Neural cell (in vitro differentiated cells): Measurements from ENCODE around the gene TNK2. TPM values are rescaled to one million over a fixed set of nuclear protein-coding genes. Genes with fewer than 3 reads are reported as not detected.

ENCODE experiments used
- H2AFZ ChIP-seq: fragments of 200-600, 300-800 bp; sonication (generic), shearing (Covaris generic); 2 replicates; pipeline ENCODE4 v1.6.0; 2014; ENCODE audit warnings: low read depth, mild to moderate bottlenecking, antibody characterized with exemption, low read length, moderate library complexity
- H3F3A ChIP-seq: fragments of 200-600 bp; shearing (Covaris generic); 2 replicates; pipeline ENCODE4 v1.6.1; 2016; ENCODE audit warnings: mild to moderate bottlenecking, moderate library complexity, mixed read lengths, antibody characterized with exemption, low read length; ENCODE audit not compliant: insufficient read depth, poor library complexity, severe bottlenecking
- H3K27ac ChIP-seq: fragments of 200-600, 300-800 bp; sonication (generic), shearing (Covaris generic); 2 replicates; pipeline ENCODE4 v1.5.1; 2014; ENCODE audit warnings: mild to moderate bottlenecking, low read length, moderate library complexity
- H3K27me3 ChIP-seq: fragments of 300-800, 200-600 bp; sonication (generic), shearing (Covaris generic); 2 replicates; pipeline ENCODE4 v1.6.0; 2014; ENCODE audit warnings: mild to moderate bottlenecking, low read depth, low read length, moderate library complexity; ENCODE audit not compliant: insufficient read depth
- H3K36me3 ChIP-seq: fragments of 300-800, 200-600 bp; sonication (generic), shearing (Covaris generic); 2 replicates; pipeline ENCODE4 v1.5.1; 2014; ENCODE audit warnings: mild to moderate bottlenecking, antibody characterized with exemption, low read length, moderate library complexity; ENCODE audit not compliant: insufficient read depth
- H3K4me2 ChIP-seq: fragments of 300-800, 200-600 bp; sonication (generic), shearing (Covaris generic); 2 replicates; pipeline ENCODE4 v1.6.0; 2014; ENCODE audit warnings: mild to moderate bottlenecking, low read length
- H3K4me3 ChIP-seq: fragments of 300-800, 200-600 bp; sonication (generic), shearing (Covaris generic); 2 replicates; pipeline ENCODE4 v1.5.1; 2014; ENCODE audit warnings: mild to moderate bottlenecking, low read length, moderate library complexity
- H3K79me2 ChIP-seq: fragments of 200-600 bp; shearing (Covaris generic); replicated peaks from 2 replicates; pipeline ENCODE4 v1.6.0; 2014; ENCODE audit warnings: mild to moderate bottlenecking, low read length, moderate library complexity; ENCODE audit not compliant: insufficient read depth
- H3K9ac ChIP-seq: fragments of 300-800, 200-600 bp; sonication (generic), shearing (Covaris generic); 2 replicates; pipeline ENCODE4 v1.6.1; 2016; ENCODE audit warnings: mild to moderate bottlenecking, low read length, mixed read lengths
- H3K9me2 ChIP-seq: fragments of 200-600 bp; shearing (Covaris generic); 2 replicates; pipeline ENCODE4 v1.6.1; 2016; ENCODE audit warnings: mild to moderate bottlenecking, low read length, mixed read lengths; ENCODE audit not compliant: insufficient read depth
- H3K9me3 ChIP-seq: fragments of 200-600, 300-800 bp; sonication (generic), shearing (Covaris generic); 2 replicates; pipeline ENCODE4 v1.6.1; 2016; ENCODE audit warnings: mild to moderate bottlenecking, mixed run types, low read length, moderate library complexity, mixed read lengths
- H4K20me1 ChIP-seq: fragments of 200-600 bp; shearing (Covaris generic); 2 replicates; pipeline ENCODE4 v1.6.1; 2016; ENCODE audit warnings: mild to moderate bottlenecking, mixed run types; ENCODE audit not compliant: insufficient read depth
- EP300 ChIP-seq: fragments of 450-650 bp; conservative IDR thresholded peaks from 2 replicates; pipeline ENCODE4 v1.6.1; 2014; ENCODE audit warnings: antibody characterized with exemption, mild to moderate bottlenecking, moderate library complexity; ENCODE audit not compliant: poor library complexity, severe bottlenecking
- EZH2 ChIP-seq: fragments of 200-600, 300-800 bp; shearing (Covaris generic), sonication (generic); IDR thresholded peaks from 2 replicates; pipeline ENCODE4 v1.6.1; 2014; ENCODE audit warnings: antibody characterized with exemption, low read length, borderline replicate concordance, mild to moderate bottlenecking; ENCODE audit not compliant: insufficient read depth, poor library complexity, severe bottlenecking
- MXI1 ChIP-seq: fragments of 450-650 bp; conservative IDR thresholded peaks from 2 replicates; pipeline ENCODE4 v1.6.1; 2014; ENCODE audit warnings: antibody characterized with exemption, mild to moderate bottlenecking; ENCODE audit not compliant: poor library complexity, severe bottlenecking
- POLR2AphosphoS5 ChIP-seq: IDR thresholded peaks from 2 replicates; pipeline ENCODE4 v1.6.1; 2012
- RAD21 ChIP-seq: fragments of 450-650 bp; conservative IDR thresholded peaks from 2 replicates; pipeline ENCODE4 v1.6.1; 2014; ENCODE audit warnings: antibody characterized with exemption, mild to moderate bottlenecking, moderate library complexity
- SMC3 ChIP-seq: fragments of 450-650 bp; conservative IDR thresholded peaks from 2 replicates; pipeline ENCODE4 v1.6.1; 2014; ENCODE audit warnings: antibody characterized with exemption, mild to moderate bottlenecking, moderate library complexity; ENCODE audit not compliant: poor library complexity
- TAF1 ChIP-seq: IDR thresholded peaks from 2 replicates; pipeline ENCODE4 v1.6.1; 2012; ENCODE audit warnings: low read depth
- polyA plus RNA-seq: library from polyadenylated mRNA; depleted of rRNA; stranded (reverse); fragments of >200 nt; gene quantifications from 2 replicates; pipeline ENCODE4 v1.2.3, GENCODE V29; 2014
- TF ChIP-seq, protein P1 (sequence below): IDR thresholded peaks from 2 replicates; pipeline ENCODE4 v1.6.1; 2012; ENCODE audit warnings: borderline replicate concordance
- TF ChIP-seq, protein P2 (sequence below): fragments of 450-650 bp; IDR thresholded peaks from 2 replicates; pipeline ENCODE4 v1.5.1; 2014; ENCODE audit warnings: antibody characterized with exemption, mild to moderate bottlenecking, moderate library complexity; ENCODE audit not compliant: poor library complexity, severe bottlenecking

The TNK2 gene
- polyA plus RNA-seq, 1 donor from 2014 or later = 16.3 TPM

DNA sequence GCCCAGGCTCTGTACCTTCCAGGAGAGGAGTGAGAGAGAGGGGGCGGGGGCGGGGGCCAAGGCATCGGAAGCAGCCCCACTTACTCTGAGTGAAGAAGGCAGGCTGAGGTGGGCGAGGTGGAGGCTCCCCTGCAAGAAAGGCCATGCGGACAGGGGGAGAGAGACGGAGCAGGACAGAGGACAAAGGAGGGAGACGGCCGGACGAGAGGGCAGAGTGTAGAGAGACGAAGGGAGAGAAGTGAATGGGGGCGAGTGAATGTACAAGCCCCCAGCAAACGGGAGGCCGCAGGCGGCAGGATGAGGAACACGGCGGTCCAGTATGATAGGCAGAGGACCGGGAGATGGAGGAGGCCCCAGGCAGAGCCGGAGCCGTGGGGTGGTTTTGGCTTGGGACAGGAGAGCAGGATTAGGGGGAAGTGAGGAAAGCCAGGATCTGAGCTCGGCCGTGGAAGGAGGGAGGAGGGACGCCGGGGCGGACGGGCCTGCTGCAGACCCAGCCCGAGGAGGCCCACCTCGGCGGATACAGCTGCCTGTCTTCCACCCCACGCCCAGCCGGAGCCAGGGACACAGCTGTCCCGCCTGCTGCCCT is 38.8 kb downstream of the TNK2 start:
- no peak overlapping the region for H3K9ac ChIP-seq
- no peak overlapping the region for H3K27ac ChIP-seq
- TF ChIP-seq MXI1 (no peak), TAF1 (no peak), EZH2 (no peak), POLR2AphosphoS5 (no peak), RAD21 (no peak)
- TF ChIP-seq, protein P1, sequence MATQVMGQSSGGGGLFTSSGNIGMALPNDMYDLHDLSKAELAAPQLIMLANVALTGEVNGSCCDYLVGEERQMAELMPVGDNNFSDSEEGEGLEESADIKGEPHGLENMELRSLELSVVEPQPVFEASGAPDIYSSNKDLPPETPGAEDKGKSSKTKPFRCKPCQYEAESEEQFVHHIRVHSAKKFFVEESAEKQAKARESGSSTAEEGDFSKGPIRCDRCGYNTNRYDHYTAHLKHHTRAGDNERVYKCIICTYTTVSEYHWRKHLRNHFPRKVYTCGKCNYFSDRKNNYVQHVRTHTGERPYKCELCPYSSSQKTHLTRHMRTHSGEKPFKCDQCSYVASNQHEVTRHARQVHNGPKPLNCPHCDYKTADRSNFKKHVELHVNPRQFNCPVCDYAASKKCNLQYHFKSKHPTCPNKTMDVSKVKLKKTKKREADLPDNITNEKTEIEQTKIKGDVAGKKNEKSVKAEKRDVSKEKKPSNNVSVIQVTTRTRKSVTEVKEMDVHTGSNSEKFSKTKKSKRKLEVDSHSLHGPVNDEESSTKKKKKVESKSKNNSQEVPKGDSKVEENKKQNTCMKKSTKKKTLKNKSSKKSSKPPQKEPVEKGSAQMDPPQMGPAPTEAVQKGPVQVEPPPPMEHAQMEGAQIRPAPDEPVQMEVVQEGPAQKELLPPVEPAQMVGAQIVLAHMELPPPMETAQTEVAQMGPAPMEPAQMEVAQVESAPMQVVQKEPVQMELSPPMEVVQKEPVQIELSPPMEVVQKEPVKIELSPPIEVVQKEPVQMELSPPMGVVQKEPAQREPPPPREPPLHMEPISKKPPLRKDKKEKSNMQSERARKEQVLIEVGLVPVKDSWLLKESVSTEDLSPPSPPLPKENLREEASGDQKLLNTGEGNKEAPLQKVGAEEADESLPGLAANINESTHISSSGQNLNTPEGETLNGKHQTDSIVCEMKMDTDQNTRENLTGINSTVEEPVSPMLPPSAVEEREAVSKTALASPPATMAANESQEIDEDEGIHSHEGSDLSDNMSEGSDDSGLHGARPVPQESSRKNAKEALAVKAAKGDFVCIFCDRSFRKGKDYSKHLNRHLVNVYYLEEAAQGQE = no peak
- TF ChIP-seq, protein P2, sequence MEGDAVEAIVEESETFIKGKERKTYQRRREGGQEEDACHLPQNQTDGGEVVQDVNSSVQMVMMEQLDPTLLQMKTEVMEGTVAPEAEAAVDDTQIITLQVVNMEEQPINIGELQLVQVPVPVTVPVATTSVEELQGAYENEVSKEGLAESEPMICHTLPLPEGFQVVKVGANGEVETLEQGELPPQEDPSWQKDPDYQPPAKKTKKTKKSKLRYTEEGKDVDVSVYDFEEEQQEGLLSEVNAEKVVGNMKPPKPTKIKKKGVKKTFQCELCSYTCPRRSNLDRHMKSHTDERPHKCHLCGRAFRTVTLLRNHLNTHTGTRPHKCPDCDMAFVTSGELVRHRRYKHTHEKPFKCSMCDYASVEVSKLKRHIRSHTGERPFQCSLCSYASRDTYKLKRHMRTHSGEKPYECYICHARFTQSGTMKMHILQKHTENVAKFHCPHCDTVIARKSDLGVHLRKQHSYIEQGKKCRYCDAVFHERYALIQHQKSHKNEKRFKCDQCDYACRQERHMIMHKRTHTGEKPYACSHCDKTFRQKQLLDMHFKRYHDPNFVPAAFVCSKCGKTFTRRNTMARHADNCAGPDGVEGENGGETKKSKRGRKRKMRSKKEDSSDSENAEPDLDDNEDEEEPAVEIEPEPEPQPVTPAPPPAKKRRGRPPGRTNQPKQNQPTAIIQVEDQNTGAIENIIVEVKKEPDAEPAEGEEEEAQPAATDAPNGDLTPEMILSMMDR = no peak
- no peaks in the 10 kb centered on the region for H3F3A ChIP-seq
- no peak overlapping the region for H3K4me2 ChIP-seq
- H4K20me1 ChIP-seq = no peaks in the 10 kb centered on the region
- no peak overlapping the region for H3K4me3 ChIP-seq
- no peaks in the 10 kb centered on the region for H3K9me2 ChIP-seq
- no peaks in the 10 kb centered on the region for H3K27me3 ChIP-seq
- H2AFZ ChIP-seq = no peak overlapping the region
- no peaks in the 10 kb centered on the region for H3K9me3 ChIP-seq
- no peaks in the 10 kb centered on the region for H3K36me3 ChIP-seq
- H3K79me2 ChIP-seq = no peaks in the 10 kb centered on the region

DNA sequence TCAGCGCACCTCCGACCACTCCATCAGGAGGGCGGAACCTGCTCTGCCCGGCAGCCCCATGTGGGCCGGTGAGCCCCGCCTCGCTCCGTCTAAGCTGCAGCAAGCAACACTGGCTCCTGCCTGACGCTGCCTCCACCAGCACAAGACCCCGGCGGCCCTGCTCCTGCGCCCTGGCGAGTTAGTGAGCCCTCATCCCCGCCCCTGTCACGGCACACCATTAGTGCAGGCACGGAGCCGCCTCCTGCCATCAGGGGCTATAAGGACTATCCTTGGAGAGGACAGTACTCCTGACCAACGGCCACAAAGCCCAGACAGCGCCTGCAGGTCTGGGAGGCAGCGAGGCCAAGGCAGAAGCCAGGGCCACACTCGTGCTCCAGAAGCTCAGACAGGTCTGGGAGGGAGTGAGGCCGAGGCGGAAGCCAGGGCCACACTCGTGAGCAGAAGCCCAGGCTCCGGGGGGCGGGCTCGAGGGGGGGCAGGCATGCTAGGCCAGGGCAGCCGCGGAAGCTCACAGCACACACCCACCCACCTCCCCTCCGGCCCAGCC is 39.4 kb downstream of the TNK2 start:
- Histone ChIP-seq H4K20me1 (no peaks in the 10 kb centered on the region), H3K27ac (no peak overlapping the region), H3K79me2 (no peaks in the 10 kb centered on the region), H3K4me2 (no peak overlapping the region), H2AFZ (no peak overlapping the region), H3K9me2 (no peaks in the 10 kb centered on the region), H3K4me3 (no peak overlapping the region), H3K9me3 (peaks cover 5% of the 10 kb centered on the region), H3K9ac (no peak overlapping the region), H3K27me3 (no peaks in the 10 kb centered on the region), H3F3A (no peaks in the 10 kb centered on the region), H3K36me3 (peaks cover under 1% of the 10 kb centered on the region)
- TF ChIP-seq, protein P1 = no peak
- TF ChIP-seq MXI1 (no peak), SMC3 (no peak), EZH2 (no peak), POLR2AphosphoS5 (no peak), EP300 (no peak), TAF1 (no peak), RAD21 (no peak)
- TF ChIP-seq, protein P2 = no peak
